HUES6 (cell line): Measurements from ENCODE around the gene CLCN6.

Source experiments
- H3K27ac ChIP-seq: 2 replicates; pipeline ENCODE4 v1.7.0; 2013; ENCODE audit warnings: low read depth, mild to moderate bottlenecking, low read length, inconsistent platforms
- H3K27me3 ChIP-seq: 2 replicates; pipeline ENCODE4 v1.6.1; 2013; ENCODE audit warnings: low read length; ENCODE audit not compliant: control insufficient read depth, insufficient read depth
- H3K36me3 ChIP-seq: 2 replicates; pipeline ENCODE4 v1.6.1; 2013; ENCODE audit warnings: low read length; ENCODE audit not compliant: control insufficient read depth, insufficient read depth
- H3K4me1 ChIP-seq: 2 replicates; pipeline ENCODE4 v1.6.1; 2013; ENCODE audit warnings: low read length; ENCODE audit not compliant: control insufficient read depth, insufficient read depth
- H3K4me3 ChIP-seq: 2 replicates; pipeline ENCODE4 v1.5.1; 2013; ENCODE audit warnings: low read depth, low read length
- H3K9ac ChIP-seq: one replicate; pipeline ENCODE4 v1.6.1; 2013; ENCODE audit warnings: mild to moderate bottlenecking, low read length
- H3K9me3 ChIP-seq: 2 replicates; pipeline ENCODE4 v1.6.1; 2013; ENCODE audit warnings: low read depth, low read length; ENCODE audit not compliant: control insufficient read depth, insufficient read depth

Gene CLCN6

GRCh38 chr1:11885916-11886315 is 79.9 kb downstream of the CLCN6 start:
- H3K9me3 ChIP-seq = no peaks in the 10 kb centered on the region; the same call in 1 of the 2 replicates
- H3K27me3 ChIP-seq = no peaks in the 10 kb centered on the region
- H3K9ac ChIP-seq = no peak overlapping the region
- no peak overlapping the region for H3K4me3 ChIP-seq
- H3K36me3 ChIP-seq = no peaks in the 10 kb centered on the region
- peaks cover 9% of the 10 kb centered on the region for H3K4me1 ChIP-seq
- H3K27ac ChIP-seq = no peak overlapping the region

DNA sequence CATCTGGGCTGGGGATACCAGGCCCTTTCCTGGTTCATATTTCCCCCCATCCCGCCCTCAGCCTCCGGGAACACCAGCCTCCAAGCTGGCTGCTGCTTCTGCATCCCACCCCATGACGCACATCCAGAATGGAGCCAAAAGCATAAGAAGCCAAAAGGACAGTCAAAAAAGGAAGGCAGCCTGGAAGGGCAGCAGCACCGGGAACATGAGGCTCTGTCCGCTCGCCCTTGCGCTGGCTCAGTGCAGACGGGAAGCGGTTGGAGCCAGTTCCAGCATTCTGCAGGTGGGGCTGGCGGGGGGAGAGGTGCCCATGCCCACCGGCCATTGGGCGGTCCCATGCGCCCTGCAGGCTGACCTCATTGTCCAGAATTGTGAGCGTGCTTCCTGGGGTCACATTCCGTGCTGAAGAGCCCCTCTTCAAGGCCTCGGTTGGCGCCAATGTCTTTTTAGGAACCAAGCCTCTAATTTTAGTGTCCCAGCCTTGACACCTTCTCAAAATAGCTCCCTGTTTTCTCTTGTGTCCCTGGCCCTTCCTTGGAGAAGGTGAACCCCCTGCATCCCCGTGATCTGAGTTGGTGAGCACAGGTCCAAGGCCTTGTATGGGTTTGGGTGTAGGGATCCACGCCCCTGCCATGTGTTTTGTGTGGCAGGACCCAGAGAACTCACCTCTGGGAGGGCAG is 81.1 kb downstream of the CLCN6 start:
- Histone ChIP-seq H3K4me1 (peaks cover 9% of the 10 kb centered on the region), H3K4me3 (no peak overlapping the region), H3K27ac (no peak overlapping the region), H3K27me3 (no peaks in the 10 kb centered on the region), H3K9me3 (no peaks in the 10 kb centered on the region; the same call in 1 of the 2 replicates), H3K36me3 (no peaks in the 10 kb centered on the region), H3K9ac (no peak overlapping the region)

DNA sequence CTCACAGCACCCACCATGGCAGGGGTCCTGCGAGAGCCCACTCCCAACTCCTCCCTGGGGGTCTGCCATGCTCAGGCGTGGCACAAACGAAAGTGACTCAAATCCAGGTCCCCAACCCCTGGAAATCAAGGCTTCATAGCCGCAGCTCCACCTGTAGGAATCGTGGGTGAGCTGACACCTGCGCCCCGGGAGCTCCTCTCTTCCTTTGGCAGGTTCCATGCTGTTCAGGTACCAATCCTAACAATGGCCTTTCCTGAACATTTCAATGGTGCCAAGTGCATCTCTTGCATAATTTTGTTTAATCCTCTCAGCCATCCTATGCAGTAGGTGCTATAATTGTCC is 81.6 kb downstream of the CLCN6 start:
- no peak overlapping the region for H3K27ac ChIP-seq
- H3K9ac ChIP-seq = no peak overlapping the region
- no peak overlapping the region for H3K4me3 ChIP-seq
- H3K4me1 ChIP-seq = peaks cover 8% of the 10 kb centered on the region
- H3K36me3 ChIP-seq = no peaks in the 10 kb centered on the region
- no peaks in the 10 kb centered on the region; the same call in 1 of the 2 replicates for H3K27me3 ChIP-seq
- H3K9me3 ChIP-seq = no peaks in the 10 kb centered on the region

GRCh38 chr1:11888206-11888876 is 82.3 kb downstream of the CLCN6 start:
- no peak overlapping the region for H3K27ac ChIP-seq
- H3K36me3 ChIP-seq = no peaks in the 10 kb centered on the region
- no peak overlapping the region for H3K4me3 ChIP-seq
- no peak overlapping the region for H3K9ac ChIP-seq
- H3K4me1 ChIP-seq = peaks cover 1% of the 10 kb centered on the region
- H3K9me3 ChIP-seq = no peaks in the 10 kb centered on the region
- no peaks in the 10 kb centered on the region; the same call in 1 of the 2 replicates for H3K27me3 ChIP-seq

GRCh38 chr1:11888877-11889208 is 82.9 kb downstream of the CLCN6 start:
- no peak overlapping the region for H3K27ac ChIP-seq
- no peaks in the 10 kb centered on the region for H3K36me3 ChIP-seq
- H3K9ac ChIP-seq = no peak overlapping the region
- H3K27me3 ChIP-seq = no peaks in the 10 kb centered on the region; the same call in 1 of the 2 replicates
- no peak overlapping the region for H3K4me3 ChIP-seq
- no peaks in the 10 kb centered on the region for H3K9me3 ChIP-seq
- no peaks in the 10 kb centered on the region for H3K4me1 ChIP-seq

- Histone ChIP-seq H3K36me3 (no peaks in the 10 kb centered on the region), H3K27ac (no peak overlapping the region), H3K27me3 (no peaks in the 10 kb centered on the region; the same call in 1 of the 2 replicates), H3K9me3 (no peaks in the 10 kb centered on the region), H3K4me1 (no peaks in the 10 kb centered on the region), H3K9ac (no peak overlapping the region), H3K4me3 (no peak overlapping the region)
Observed at GRCh38 chr1:11891433-11892186, 85.6 kb downstream of the CLCN6 start.
